BLaER1 treated with 17β-estradiol and CSF1 and Interleukin-3, amounts not matched to agents 10 nM and 100 nM (cell line): ENCODE data around the gene FBXL20.

Source experiments
- H3K27ac ChIP-seq, 11 experiments: shearing (Covaris generic); formaldehyde crosslinking; 2 replicates each; pipeline ENCODE4 v1.8.1; 2022
- H3K27me3 ChIP-seq, 11 experiments: shearing (Covaris generic); formaldehyde crosslinking; 2 replicates each; pipeline ENCODE4 v1.8.1; 2022
- H3K36me3 ChIP-seq, 11 experiments: shearing (Covaris generic); formaldehyde crosslinking; 2 replicates each; pipeline ENCODE4 v1.8.1; 2022
- H3K4me1 ChIP-seq, 10 experiments: shearing (Covaris generic); formaldehyde crosslinking; 2 replicates each; pipeline ENCODE4 v1.8.1; 2022
- H3K4me2 ChIP-seq, 11 experiments: shearing (Covaris generic); formaldehyde crosslinking; 2 replicates each; pipeline ENCODE4 v1.8.1; 2022
- H3K4me3 ChIP-seq, 10 experiments: shearing (Covaris generic); formaldehyde crosslinking; 2 replicates each; pipeline ENCODE4 v1.8.1; 2022
- H3K9ac ChIP-seq, 11 experiments: shearing (Covaris generic); formaldehyde crosslinking; 2 replicates each; pipeline ENCODE4 v1.8.1; 2022
- H3K9me3 ChIP-seq, 11 experiments: shearing (Covaris generic); formaldehyde crosslinking; replicated peaks in 1 of 11; 2 replicates each; pipeline ENCODE4 v1.8.1; 2022
- H4K20me1 ChIP-seq, 11 experiments: shearing (Covaris generic); formaldehyde crosslinking; 2 replicates each; pipeline ENCODE4 v1.8.1; 2022
- Cebpa-rat ChIP-seq, 11 experiments: shearing (Covaris generic); IDR thresholded peaks; 2 replicates each; pipeline ENCODE4 v1.8.1; 2022

Gene FBXL20

GRCh38 chr17:39365872-39366271, 35.6 kb downstream of the FBXL20 start:
- peak overlapping the region in 9 of 11 experiments; percentile 0 to 53 (median 15); a peak in 8 of 22 replicates for H3K4me2 ChIP-seq

GRCh38 chr17:39365242-39365641, 36.2 kb downstream of the FBXL20 start:
- TF ChIP-seq Cebpa-rat (IDR thresholded peaks at IDR 0.05), result no peak
- peaks cover 0 to 93% (median 0%) of the 10 kb centered on the region in 11 experiments; a peak in 7 of 22 replicates for H4K20me1 ChIP-seq
- peaks cover 0 to 7% (median 0%) of the 10 kb centered on the region in 11 experiments; a peak in 3 of 22 replicates for H3K36me3 ChIP-seq
- no peak overlapping the region for H3K4me3 ChIP-seq
- H3K4me1 ChIP-seq, result peaks cover 6 to 35% (median 12%) of the 10 kb centered on the region in 10 experiments; a peak in 15 of 20 replicates
- H3K4me2 ChIP-seq, result peak overlapping the region in 6 of 11 experiments; percentile 0 to 53 (median 16); a peak in 5 of 22 replicates
- no peaks in the 10 kb centered on the region for H3K27me3 ChIP-seq
- H3K9me3 ChIP-seq, result no peaks in the 10 kb centered on the region
- no peak overlapping the region for H3K9ac ChIP-seq
- H3K27ac ChIP-seq, result no peak overlapping the region

More at GRCh38 chr17:39365872-39366271, 35.6 kb downstream of the FBXL20 start:
- Histone ChIP-seq H4K20me1 (peaks cover 0 to 90% (median 0%) of the 10 kb centered on the region in 11 experiments; a peak in 7 of 22 replicates), H3K9me3 (no peaks in the 10 kb centered on the region), H3K27ac (no peak overlapping the region), H3K4me1 (peaks cover 6 to 31% (median 12%) of the 10 kb centered on the region in 10 experiments; a peak in 15 of 20 replicates), H3K4me3 (no peak overlapping the region), H3K36me3 (peaks cover 0 to 8% (median 0%) of the 10 kb centered on the region in 11 experiments; a peak in 3 of 22 replicates), H3K9ac (peak overlapping the region in 1 of 11 experiments; percentile 11; a peak in 1 of 22 replicates), H3K27me3 (no peaks in the 10 kb centered on the region)
- no peak for TF ChIP-seq Cebpa-rat (IDR thresholded peaks at IDR 0.05)

- H3K9me3 ChIP-seq, result no peaks in the 10 kb centered on the region
- H4K20me1 ChIP-seq, result peaks cover 0 to 92% (median under 1%) of the 10 kb centered on the region in 11 experiments; a peak in 8 of 22 replicates
- no peak for TF ChIP-seq Cebpa-rat (IDR thresholded peaks at IDR 0.05)
- H3K27me3 ChIP-seq, result no peaks in the 10 kb centered on the region
- no peaks in the 10 kb centered on the region; a peak in 1 of 22 replicates for H3K36me3 ChIP-seq
- no peak overlapping the region for H3K4me2 ChIP-seq
- H3K4me3 ChIP-seq, result no peak overlapping the region
- peaks cover 6 to 37% (median 12%) of the 10 kb centered on the region in 10 experiments; a peak in 17 of 20 replicates for H3K4me1 ChIP-seq
- H3K27ac ChIP-seq, result no peak overlapping the region
- H3K9ac ChIP-seq, result no peak overlapping the region
Observed at GRCh38 chr17:39364236-39365025, 37.0 kb downstream of the FBXL20 start.

- Histone ChIP-seq H3K4me2 (peak overlapping the region in 1 of 11 experiments; percentile 37; a peak in 2 of 22 replicates), H3K4me3 (no peak overlapping the region), H3K27me3 (no peaks in the 10 kb centered on the region), H3K27ac (no peak overlapping the region), H3K36me3 (peaks cover 0 to 5% (median 0%) of the 10 kb centered on the region in 11 experiments; a peak in 3 of 22 replicates), H4K20me1 (peaks cover 0 to 92% (median 9%) of the 10 kb centered on the region in 11 experiments; a peak in 8 of 22 replicates), H3K9ac (no peak overlapping the region), H3K9me3 (no peaks in the 10 kb centered on the region), H3K4me1 (peaks cover 3 to 35% (median 10%) of the 10 kb centered on the region in 10 experiments; a peak in 17 of 20 replicates)
- TF ChIP-seq Cebpa-rat (IDR thresholded peaks at IDR 0.05), result no peak
Observed at GRCh38 chr17:39361064-39361463, 40.4 kb downstream of the FBXL20 start.

DNA sequence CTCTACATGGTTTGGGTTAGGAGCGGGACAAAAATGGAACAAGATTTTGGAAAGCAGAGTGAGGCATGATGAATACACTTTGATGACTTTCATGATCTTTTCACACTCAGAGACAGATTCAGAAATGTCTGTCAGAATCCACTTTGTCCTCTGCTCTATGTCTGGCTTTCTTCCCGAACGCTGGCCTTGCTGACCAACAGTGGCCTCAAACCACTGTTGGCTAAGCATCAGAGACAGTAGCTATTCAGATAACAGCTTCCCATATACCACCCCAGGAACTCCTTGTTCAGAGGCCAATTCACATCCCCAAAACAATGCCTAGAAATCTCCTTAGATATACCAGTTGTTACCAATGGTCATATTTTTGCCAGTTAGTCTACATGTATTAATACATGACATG, 40.9 kb downstream of the FBXL20 start:
- no peak for TF ChIP-seq Cebpa-rat (IDR thresholded peaks at IDR 0.05)
- no peak overlapping the region for H3K9ac ChIP-seq
- H3K4me3 ChIP-seq, result no peak overlapping the region
- H3K36me3 ChIP-seq, result peaks cover 0 to 8% (median 0%) of the 10 kb centered on the region in 11 experiments; a peak in 3 of 22 replicates
- no peak overlapping the region for H3K27ac ChIP-seq
- H3K27me3 ChIP-seq, result no peaks in the 10 kb centered on the region
- H3K4me2 ChIP-seq, result peak overlapping the region in 1 of 11 experiments; percentile 37; a peak in 1 of 22 replicates
- H3K9me3 ChIP-seq, result no peaks in the 10 kb centered on the region
- peaks cover 0 to 30% (median 6%) of the 10 kb centered on the region in 10 experiments; a peak in 15 of 20 replicates for H3K4me1 ChIP-seq
- H4K20me1 ChIP-seq, result peaks cover 0 to 87% (median 9%) of the 10 kb centered on the region in 11 experiments; a peak in 6 of 22 replicates

DNA sequence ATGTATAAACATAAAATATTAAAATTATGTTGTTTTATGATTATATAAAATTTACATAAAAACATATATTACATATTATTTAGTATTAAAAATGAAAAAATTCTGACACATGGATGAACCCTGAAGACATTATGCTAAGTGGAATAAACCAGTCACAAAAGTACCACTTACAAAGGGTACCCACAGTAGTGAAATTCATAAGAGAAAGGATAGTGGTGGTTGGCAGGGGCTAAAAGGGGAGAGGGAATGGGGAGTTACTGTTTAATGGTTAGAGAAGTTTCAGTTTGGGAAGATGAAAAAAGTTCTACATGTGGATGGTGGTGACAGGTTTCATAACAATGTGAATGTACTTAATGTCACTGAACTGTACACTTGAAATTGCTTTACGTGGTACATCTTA, 41.4 kb downstream of the FBXL20 start:
- H3K4me3 ChIP-seq, result no peak overlapping the region
- H3K27ac ChIP-seq, result no peak overlapping the region
- peaks cover 0 to 25% (median 3%) of the 10 kb centered on the region in 10 experiments; a peak in 9 of 20 replicates for H3K4me1 ChIP-seq
- peaks cover 0 to 8% (median 0%) of the 10 kb centered on the region in 11 experiments; a peak in 3 of 22 replicates for H3K36me3 ChIP-seq
- TF ChIP-seq Cebpa-rat (IDR thresholded peaks at IDR 0.05), result no peak
- H3K9me3 ChIP-seq, result no peaks in the 10 kb centered on the region
- H3K4me2 ChIP-seq, result no peak overlapping the region
- no peak overlapping the region for H3K9ac ChIP-seq
- peaks cover 0 to 85% (median 9%) of the 10 kb centered on the region in 11 experiments; a peak in 6 of 22 replicates for H4K20me1 ChIP-seq
- H3K27me3 ChIP-seq, result no peaks in the 10 kb centered on the region

DNA sequence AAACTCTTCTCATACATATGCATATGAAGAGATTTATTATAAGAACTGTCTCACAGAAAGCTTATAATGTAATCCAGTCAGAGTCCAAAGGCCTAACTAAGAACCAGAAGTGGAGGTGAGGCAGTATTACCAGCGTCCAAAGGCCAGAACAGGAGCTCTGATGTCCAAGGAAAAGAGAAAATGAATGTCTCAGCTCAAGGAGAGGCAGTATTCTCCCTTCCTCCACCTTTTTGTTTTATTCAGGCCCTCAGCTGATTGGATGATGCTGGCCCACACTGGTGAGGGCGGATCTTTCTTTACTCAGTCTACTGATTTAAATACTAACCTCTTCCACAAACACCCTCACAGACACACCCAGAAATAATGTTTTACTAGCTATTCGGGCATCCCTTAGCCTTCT, 43.4 kb downstream of the FBXL20 start:
- Histone ChIP-seq H3K4me2 (no peak overlapping the region), H3K27ac (no peak overlapping the region), H3K9ac (no peak overlapping the region), H4K20me1 (peaks cover 0 to 82% (median 9%) of the 10 kb centered on the region in 11 experiments; a peak in 7 of 22 replicates), H3K36me3 (peaks cover 0 to 8% (median 0%) of the 10 kb centered on the region in 11 experiments; a peak in 2 of 22 replicates), H3K27me3 (no peaks in the 10 kb centered on the region), H3K4me1 (peaks cover 0 to 25% (median 3%) of the 10 kb centered on the region in 10 experiments; a peak in 9 of 20 replicates), H3K4me3 (no peak overlapping the region), H3K9me3 (no peaks in the 10 kb centered on the region)
- TF ChIP-seq Cebpa-rat (IDR thresholded peaks at IDR 0.05), result no peak

- Histone ChIP-seq H3K27ac (no peak overlapping the region), H3K9me3 (no peaks in the 10 kb centered on the region), H3K9ac (no peak overlapping the region), H4K20me1 (peaks cover 0 to 82% (median 9%) of the 10 kb centered on the region in 11 experiments; a peak in 7 of 22 replicates), H3K36me3 (peaks cover 0 to 8% (median 0%) of the 10 kb centered on the region in 11 experiments; a peak in 2 of 22 replicates), H3K27me3 (no peaks in the 10 kb centered on the region), H3K4me2 (no peak overlapping the region), H3K4me3 (no peak overlapping the region), H3K4me1 (peaks cover 0 to 25% (median 3%) of the 10 kb centered on the region in 10 experiments; a peak in 9 of 20 replicates)
- no peak for TF ChIP-seq Cebpa-rat (IDR thresholded peaks at IDR 0.05)
Observed at GRCh38 chr17:39357488-39357887, 43.9 kb downstream of the FBXL20 start.

DNA sequence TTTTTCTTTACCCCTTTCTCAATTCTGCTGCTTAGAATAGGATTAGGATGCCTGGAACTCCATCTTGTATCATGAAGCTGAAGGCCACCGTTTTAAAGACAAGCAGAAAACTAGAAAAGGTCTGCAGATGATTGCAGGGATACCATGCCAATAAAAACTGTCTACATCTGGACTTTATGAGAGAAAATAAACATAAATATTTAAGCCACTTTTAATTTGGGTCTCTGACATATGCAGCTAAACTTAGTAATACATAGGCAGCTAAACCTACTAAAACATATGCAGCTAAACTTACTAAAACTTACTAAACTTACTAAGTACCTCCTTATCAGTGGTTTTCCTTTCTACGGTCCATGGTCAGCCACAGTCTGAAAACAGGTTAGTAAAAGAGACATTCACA, 48.4 kb downstream of the FBXL20 start:
- peaks cover 0 to 12% (median 0%) of the 10 kb centered on the region in 11 experiments; a peak in 3 of 22 replicates for H3K36me3 ChIP-seq
- no peaks in the 10 kb centered on the region for H3K27me3 ChIP-seq
- no peak overlapping the region for H3K4me3 ChIP-seq
- no peak overlapping the region for H3K27ac ChIP-seq
- H4K20me1 ChIP-seq, result peaks cover 0 to 70% (median 1%) of the 10 kb centered on the region in 11 experiments; a peak in 5 of 22 replicates
- no peak overlapping the region for H3K4me2 ChIP-seq
- peaks cover 0 to 11% (median 0%) of the 10 kb centered on the region in 10 experiments; a peak in 2 of 20 replicates for H3K4me1 ChIP-seq
- peaks cover 0 to 8% (median 2%) of the 10 kb centered on the region in 11 experiments; a peak in 7 of 22 replicates for H3K9me3 ChIP-seq
- TF ChIP-seq Cebpa-rat (IDR thresholded peaks at IDR 0.05), result no peak
- no peak overlapping the region for H3K9ac ChIP-seq
